ENCODE data around the gene TMEM255B. TPM values are rescaled to one million over a fixed set of nuclear protein-coding genes. Genes with fewer than 3 reads are reported as not detected.

The TMEM255B gene
- total RNA-seq, 1 donor from 2014 or later: 0.89 TPM

DNA sequence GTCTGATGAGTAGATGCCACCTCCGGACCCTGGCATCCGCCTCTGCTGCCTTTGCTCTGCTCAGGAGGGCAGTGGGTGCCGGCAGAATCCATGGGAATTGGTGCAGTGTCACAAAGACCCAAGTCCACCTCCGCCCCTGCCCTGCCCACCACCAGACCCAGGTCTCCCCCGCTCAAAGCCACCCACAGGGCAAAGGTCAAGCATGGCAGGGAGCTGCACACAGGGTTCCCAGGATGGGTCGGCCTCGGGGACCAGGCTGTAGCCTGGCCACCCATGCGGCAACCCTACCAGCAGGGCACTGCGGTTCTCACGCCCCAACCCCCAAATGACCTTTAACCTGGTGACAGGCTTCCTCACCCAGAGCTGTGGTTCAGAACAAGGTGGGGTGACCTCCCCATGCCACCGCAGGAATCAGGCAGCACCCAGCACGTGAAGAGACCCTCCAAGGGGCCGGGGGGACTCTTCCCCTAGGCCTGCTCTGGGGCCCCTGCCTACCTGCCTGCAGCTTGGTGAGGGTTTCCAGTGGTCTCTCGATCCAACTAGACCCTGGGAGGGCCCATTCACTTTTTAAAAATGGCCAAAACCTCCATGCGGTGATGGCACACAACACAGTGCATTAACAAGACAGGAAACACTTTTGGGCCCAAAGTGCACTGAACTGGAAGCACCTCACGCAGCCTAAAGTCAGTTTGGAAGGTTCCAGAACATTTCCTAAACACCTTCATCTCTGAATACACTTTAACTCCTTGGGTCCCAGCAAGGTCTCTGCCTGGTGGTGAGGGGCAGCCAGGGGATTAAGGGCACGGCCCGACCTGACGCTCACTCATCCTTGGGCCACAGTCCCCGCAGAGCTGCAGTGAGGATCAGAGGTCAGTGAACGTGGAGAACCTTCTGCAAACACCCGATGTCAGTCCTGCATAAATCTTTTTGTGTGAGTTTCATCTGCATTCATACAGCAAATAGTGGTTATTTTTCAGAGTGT is 93.8 kb downstream of the TMEM255B start:
- Mint-ChIP-seq H3K9me3 (ENCODE audit: unreplicated experiment) (no peaks in the 10 kb centered on the region), H3K27ac (ENCODE audit: unreplicated experiment) (no peak overlapping the region), H3K4me3 (ENCODE audit: unreplicated experiment) (no peak overlapping the region), H3K4me1 (ENCODE audit: unreplicated experiment) (peaks cover 12% of the 10 kb centered on the region), H3K27me3 (ENCODE audit: unreplicated experiment) (no peaks in the 10 kb centered on the region), H3K36me3 (ENCODE audit: unreplicated experiment) (no peaks in the 10 kb centered on the region)
- TF ChIP-seq, protein P1, sequence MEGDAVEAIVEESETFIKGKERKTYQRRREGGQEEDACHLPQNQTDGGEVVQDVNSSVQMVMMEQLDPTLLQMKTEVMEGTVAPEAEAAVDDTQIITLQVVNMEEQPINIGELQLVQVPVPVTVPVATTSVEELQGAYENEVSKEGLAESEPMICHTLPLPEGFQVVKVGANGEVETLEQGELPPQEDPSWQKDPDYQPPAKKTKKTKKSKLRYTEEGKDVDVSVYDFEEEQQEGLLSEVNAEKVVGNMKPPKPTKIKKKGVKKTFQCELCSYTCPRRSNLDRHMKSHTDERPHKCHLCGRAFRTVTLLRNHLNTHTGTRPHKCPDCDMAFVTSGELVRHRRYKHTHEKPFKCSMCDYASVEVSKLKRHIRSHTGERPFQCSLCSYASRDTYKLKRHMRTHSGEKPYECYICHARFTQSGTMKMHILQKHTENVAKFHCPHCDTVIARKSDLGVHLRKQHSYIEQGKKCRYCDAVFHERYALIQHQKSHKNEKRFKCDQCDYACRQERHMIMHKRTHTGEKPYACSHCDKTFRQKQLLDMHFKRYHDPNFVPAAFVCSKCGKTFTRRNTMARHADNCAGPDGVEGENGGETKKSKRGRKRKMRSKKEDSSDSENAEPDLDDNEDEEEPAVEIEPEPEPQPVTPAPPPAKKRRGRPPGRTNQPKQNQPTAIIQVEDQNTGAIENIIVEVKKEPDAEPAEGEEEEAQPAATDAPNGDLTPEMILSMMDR (IDR thresholded peaks at IDR 0.05): no peak
- peak; percentile 73 for DNase-seq (ENCODE audit: extremely low spot score, unreplicated experiment)

DNA sequence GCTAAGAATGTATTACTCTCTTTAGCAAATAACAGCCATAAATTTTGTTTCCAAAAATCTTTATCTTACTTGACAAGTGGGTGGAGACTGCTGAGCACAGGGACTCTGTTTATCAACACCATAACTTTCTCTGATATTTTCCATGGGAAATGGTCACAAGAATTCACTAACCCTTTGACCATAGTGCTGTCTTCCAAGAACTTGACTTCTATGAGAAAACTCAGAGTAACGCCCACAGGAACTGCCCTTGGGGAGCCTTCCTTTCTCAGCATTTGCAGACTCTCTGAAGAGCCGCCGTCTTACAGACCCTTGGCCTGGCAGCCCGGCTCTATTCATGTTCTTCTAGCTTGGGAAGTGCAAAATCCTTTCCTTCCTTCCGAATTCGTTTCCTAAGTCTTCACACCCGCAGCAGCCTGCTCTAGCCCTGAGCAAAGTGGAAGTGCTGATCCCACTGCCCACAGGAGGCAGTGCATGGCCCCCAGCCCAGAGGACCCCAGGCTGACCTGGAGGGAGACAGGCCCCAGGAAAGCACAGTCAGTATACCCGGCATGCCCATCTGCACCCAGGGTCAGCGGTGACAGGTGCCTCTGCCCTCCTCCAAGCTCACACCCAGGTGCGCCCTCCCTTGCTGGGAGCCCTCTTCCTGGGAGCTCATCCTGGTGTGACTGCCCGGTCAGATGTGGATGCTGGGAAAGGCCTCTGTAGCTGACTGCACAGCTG is 94.7 kb downstream of the TMEM255B start:
- H3K4me1 Mint-ChIP-seq (ENCODE audit: unreplicated experiment): peaks cover 12% of the 10 kb centered on the region
- H3K9me3 Mint-ChIP-seq (ENCODE audit: unreplicated experiment): no peaks in the 10 kb centered on the region
- H3K27ac Mint-ChIP-seq (ENCODE audit: unreplicated experiment): no peak overlapping the region
- peak; percentile 73 for DNase-seq (ENCODE audit: extremely low spot score, unreplicated experiment)
- H3K36me3 Mint-ChIP-seq (ENCODE audit: unreplicated experiment): no peaks in the 10 kb centered on the region
- H3K4me3 Mint-ChIP-seq (ENCODE audit: unreplicated experiment): no peak overlapping the region
- no peaks in the 10 kb centered on the region for H3K27me3 Mint-ChIP-seq (ENCODE audit: unreplicated experiment)
- TF ChIP-seq, protein P1 (IDR thresholded peaks at IDR 0.05): no peak

DNA sequence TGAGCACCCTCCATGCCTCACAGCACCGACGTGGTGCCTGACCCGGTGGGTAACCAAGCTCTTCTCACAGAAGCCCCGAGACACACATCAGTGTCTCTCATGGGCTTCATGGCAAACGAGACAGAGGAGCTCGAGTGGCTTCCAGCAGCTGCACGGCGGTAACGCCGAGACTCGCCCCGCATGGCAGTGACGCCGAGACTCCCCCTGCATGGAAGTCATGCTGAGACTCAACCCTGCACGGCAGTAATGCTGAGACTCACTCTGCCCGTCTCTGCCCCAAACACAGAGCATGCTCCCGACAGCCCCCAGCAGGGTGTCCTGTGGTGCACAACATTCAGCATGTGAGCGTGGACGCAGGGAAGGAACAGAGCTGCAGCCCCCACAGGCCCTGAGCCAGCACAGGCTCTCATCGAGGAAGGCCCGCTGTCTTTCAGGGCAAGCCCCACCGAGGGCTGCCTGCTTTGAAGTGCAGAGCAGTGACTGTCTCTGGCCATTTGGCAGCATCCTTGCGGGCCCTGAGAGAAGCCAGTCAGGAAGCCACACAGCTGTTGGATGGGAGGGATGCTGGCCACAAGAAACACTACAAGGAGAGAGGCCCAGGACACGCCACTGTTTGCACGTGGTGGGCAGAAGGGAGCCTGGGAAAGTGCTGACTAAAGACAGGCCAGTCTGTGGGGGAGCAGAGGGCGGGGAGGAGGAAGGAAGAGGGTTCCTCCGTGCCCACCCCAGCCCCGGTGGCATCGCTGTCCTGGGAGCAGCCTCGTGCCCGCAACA is 95.4 kb downstream of the TMEM255B start:
- no peaks in the 10 kb centered on the region for H3K36me3 Mint-ChIP-seq (ENCODE audit: unreplicated experiment)
- H3K9me3 Mint-ChIP-seq (ENCODE audit: unreplicated experiment): no peaks in the 10 kb centered on the region
- no peaks in the 10 kb centered on the region for H3K27me3 Mint-ChIP-seq (ENCODE audit: unreplicated experiment)
- H3K4me1 Mint-ChIP-seq (ENCODE audit: unreplicated experiment): peaks cover 12% of the 10 kb centered on the region
- no peak overlapping the region for H3K27ac Mint-ChIP-seq (ENCODE audit: unreplicated experiment)
- H3K4me3 Mint-ChIP-seq (ENCODE audit: unreplicated experiment): no peak overlapping the region
- TF ChIP-seq, protein P1 (IDR thresholded peaks at IDR 0.05): no peak
- DNase-seq (ENCODE audit: extremely low spot score, unreplicated experiment): peak; percentile 74

DNA sequence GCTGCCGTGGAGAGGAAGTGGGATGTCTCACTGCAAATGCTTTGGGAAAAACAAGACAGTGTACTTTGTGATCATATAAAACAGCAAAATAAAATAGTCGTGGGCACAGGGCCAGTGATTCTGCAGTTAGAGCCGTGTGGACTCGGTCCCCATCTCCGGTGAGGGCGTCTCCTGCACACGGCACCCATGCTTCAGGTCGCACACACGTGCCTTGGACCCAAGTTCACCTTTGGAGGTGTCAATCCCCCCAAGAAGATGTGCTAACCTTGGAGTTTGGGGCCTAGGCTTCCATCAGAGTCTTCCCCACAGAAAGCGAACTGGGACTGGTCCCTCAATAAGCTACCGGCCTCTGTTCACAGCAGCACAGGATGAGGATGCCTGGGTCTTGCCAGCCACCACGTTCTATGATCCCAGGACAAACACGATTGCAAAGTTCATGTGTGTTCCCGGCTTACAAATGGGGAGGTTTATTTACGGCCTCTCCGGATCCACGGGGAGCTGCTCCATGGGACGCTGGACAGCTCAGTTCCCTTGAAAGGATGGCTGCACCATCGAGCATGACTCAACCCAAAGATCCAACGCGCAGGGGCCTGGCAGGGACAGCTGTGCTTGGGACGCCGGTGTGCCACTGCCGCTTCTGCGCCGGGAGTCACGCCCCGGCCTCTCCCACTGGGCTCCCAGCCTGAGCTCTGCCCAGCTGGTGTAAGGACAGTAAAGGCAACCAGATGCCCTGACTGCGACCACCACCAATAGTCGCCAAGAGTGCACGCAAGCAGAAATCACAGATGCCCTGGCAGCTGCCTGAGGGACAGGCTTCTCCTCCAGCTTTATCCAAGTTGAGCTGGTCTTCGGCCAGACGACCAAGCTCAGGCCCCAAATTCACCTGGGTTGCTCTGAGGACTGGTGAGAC is 96.2 kb downstream of the TMEM255B start:
- no peaks in the 10 kb centered on the region for H3K9me3 Mint-ChIP-seq (ENCODE audit: unreplicated experiment)
- TF ChIP-seq, protein P1 (IDR thresholded peaks at IDR 0.05): no peak
- H3K36me3 Mint-ChIP-seq (ENCODE audit: unreplicated experiment): no peaks in the 10 kb centered on the region
- no peak overlapping the region for H3K4me3 Mint-ChIP-seq (ENCODE audit: unreplicated experiment)
- no peak for DNase-seq (ENCODE audit: extremely low spot score, unreplicated experiment)
- no peaks in the 10 kb centered on the region for H3K27me3 Mint-ChIP-seq (ENCODE audit: unreplicated experiment)
- H3K4me1 Mint-ChIP-seq (ENCODE audit: unreplicated experiment): peaks cover 13% of the 10 kb centered on the region
- H3K27ac Mint-ChIP-seq (ENCODE audit: unreplicated experiment): no peak overlapping the region
